ENCODE results near the gene RRP15. TPM values are rescaled to one million over a fixed set of nuclear protein-coding genes. Genes with fewer than 3 reads are reported as not detected.

Gene RRP15
- total and polyA plus RNA-seq, 5 experiments from 2014 or later: 16.0 to 20.8 (median 19.2) TPM

GRCh38 chr1:218323568-218324225, 38.6 kb downstream of the RRP15 start:
- DNase-seq: no peak
- Mint-ChIP-seq H3K27me3 (no peaks in the 10 kb centered on the region), H3K4me3 (no peak overlapping the region), H3K36me3 (peaks cover 0 to 71% (median 17%) of the 10 kb centered on the region in 3 donors), H3K4me1 (peaks cover 0 to 4% (median 1%) of the 10 kb centered on the region in 4 donors), H3K27ac (no peak overlapping the region), H3K9me3 (no peaks in the 10 kb centered on the region)
- ATAC-seq: no peak
- POLR2A ChIA-PET: no interaction called here

DNA sequence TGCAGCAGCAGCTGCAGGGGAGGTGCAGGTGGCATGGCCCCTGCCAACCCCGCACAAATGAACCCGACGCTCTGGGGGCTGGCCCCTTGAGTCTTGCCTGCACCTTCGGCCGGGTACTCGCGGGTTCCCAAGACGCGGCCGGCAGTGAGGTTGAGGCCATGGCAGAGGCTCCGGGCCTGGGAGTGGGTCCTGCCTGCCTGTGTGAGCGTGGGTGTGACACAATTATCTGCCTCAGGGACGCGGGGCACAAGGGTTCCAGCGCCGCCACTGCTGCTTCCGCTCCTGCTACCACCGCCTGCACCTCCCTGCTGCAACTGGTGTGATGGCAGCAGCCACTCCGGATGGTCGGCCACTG, 39.1 kb downstream of the RRP15 start:
- Mint-ChIP-seq H3K27me3 (no peaks in the 10 kb centered on the region), H3K27ac (peak overlapping the region in 1 of 10 donors; percentile 47), H3K36me3 (peaks cover 0 to 67% (median 14%) of the 10 kb centered on the region in 3 donors), H3K4me3 (no peak overlapping the region), H3K4me1 (peaks cover 0 to 4% (median 1%) of the 10 kb centered on the region in 4 donors), H3K9me3 (no peaks in the 10 kb centered on the region)
- ATAC-seq (no peak), DNase-seq (no peak)
- POLR2A ChIA-PET: no interaction called here

- POLR2A ChIA-PET: no interaction called here
- no peaks in the 10 kb centered on the region for H3K27me3 Mint-ChIP-seq
- peaks cover 0 to 4% (median 1%) of the 10 kb centered on the region in 4 donors for H3K4me1 Mint-ChIP-seq
- H3K9me3 Mint-ChIP-seq: no peaks in the 10 kb centered on the region
- H3K27ac Mint-ChIP-seq: no peak overlapping the region
- DNase-seq: no peak
- no peak overlapping the region for H3K4me3 Mint-ChIP-seq
- ATAC-seq: no peak
- H3K36me3 Mint-ChIP-seq: peaks cover 0 to 69% (median 12%) of the 10 kb centered on the region in 3 donors
Measured at GRCh38 chr1:218328769-218329168, 43.7 kb downstream of the RRP15 start.

- no peak overlapping the region for H3K4me3 Mint-ChIP-seq
- POLR2A ChIA-PET: no interaction called here
- DNase-seq (peak in 3 of 10 donors; percentile 26 to 35 (median 31)), ATAC-seq (peak; percentile 36 to 46)
- no peaks in the 10 kb centered on the region for H3K27me3 Mint-ChIP-seq
- peaks cover 0 to 64% (median 12%) of the 10 kb centered on the region in 3 donors for H3K36me3 Mint-ChIP-seq
- H3K9me3 Mint-ChIP-seq: no peaks in the 10 kb centered on the region
- peaks cover 0 to 4% (median 0%) of the 10 kb centered on the region in 4 donors for H3K4me1 Mint-ChIP-seq
- no peak overlapping the region for H3K27ac Mint-ChIP-seq
Measured at GRCh38 chr1:218330043-218330623, 45.0 kb downstream of the RRP15 start.

- H3K27ac Mint-ChIP-seq: no peak overlapping the region
- POLR2A ChIA-PET: no interaction called here
- ATAC-seq (no peak), DNase-seq (no peak)
- H3K27me3 Mint-ChIP-seq: no peaks in the 10 kb centered on the region
- no peak overlapping the region for H3K4me3 Mint-ChIP-seq
- no peaks in the 10 kb centered on the region for H3K4me1 Mint-ChIP-seq
- peaks cover 0 to 52% (median 13%) of the 10 kb centered on the region in 3 donors for H3K36me3 Mint-ChIP-seq
- H3K9me3 Mint-ChIP-seq: no peaks in the 10 kb centered on the region
Measured at GRCh38 chr1:218332416-218332815, 47.3 kb downstream of the RRP15 start.

- H3K4me3 Mint-ChIP-seq: no peak overlapping the region
- peaks cover 4 to 45% (median 17%) of the 10 kb centered on the region in 3 donors for H3K36me3 Mint-ChIP-seq
- H3K4me1 Mint-ChIP-seq: no peaks in the 10 kb centered on the region
- POLR2A ChIA-PET: no interaction called here
- H3K27ac Mint-ChIP-seq: no peak overlapping the region
- H3K27me3 Mint-ChIP-seq: peaks cover 0 to 7% (median 2%) of the 10 kb centered on the region in 5 donors
- no peak for DNase-seq
- no peaks in the 10 kb centered on the region for H3K9me3 Mint-ChIP-seq
- no peak for ATAC-seq
Measured at GRCh38 chr1:218336328-218336727, 51.2 kb downstream of the RRP15 start.

DNA sequence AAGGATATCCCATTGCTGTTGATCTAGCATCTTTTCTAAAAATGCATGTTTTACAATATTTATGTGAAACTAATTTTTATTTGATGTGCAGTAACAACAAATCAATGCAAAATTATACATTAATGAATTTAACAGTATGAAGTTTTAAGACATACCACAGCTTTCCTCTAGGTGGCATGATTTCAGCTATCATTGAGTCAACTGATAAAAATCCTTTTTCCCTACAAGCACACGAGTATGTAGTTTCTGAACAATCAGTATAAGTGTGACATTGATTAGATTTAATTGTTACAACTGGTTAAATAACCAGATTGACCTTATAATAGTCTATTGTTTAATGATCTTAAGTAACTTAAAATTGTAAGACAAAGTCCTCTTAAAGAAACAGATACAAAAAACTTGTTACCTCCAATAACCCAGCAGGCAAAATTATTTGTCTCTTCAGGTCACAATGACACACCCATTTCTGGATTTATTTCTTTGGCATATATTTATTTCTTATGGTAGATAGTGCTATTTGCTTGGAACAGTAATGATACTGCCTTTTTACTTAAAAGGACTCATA, 54.3 kb downstream of the RRP15 start:
- Mint-ChIP-seq H3K4me3 (no peak overlapping the region), H3K27ac (no peak overlapping the region), H3K9me3 (no peaks in the 10 kb centered on the region), H3K4me1 (no peaks in the 10 kb centered on the region), H3K27me3 (peaks cover 0 to 18% (median 8%) of the 10 kb centered on the region in 5 donors), H3K36me3 (peaks cover 8 to 42% (median 23%) of the 10 kb centered on the region in 3 donors)
- POLR2A ChIA-PET: no interaction called here
- DNase-seq (peak in 1 of 10 donors; percentile 10), ATAC-seq (no peak)

- Mint-ChIP-seq H3K4me1 (peaks cover 0 to 5% (median 2%) of the 10 kb centered on the region in 4 donors), H3K27me3 (peaks cover 0 to 22% (median 10%) of the 10 kb centered on the region in 5 donors), H3K4me3 (no peak overlapping the region), H3K36me3 (peaks cover 8 to 32% (median 23%) of the 10 kb centered on the region in 3 donors), H3K9me3 (no peaks in the 10 kb centered on the region), H3K27ac (no peak overlapping the region)
- POLR2A ChIA-PET: no interaction called here
- ATAC-seq (no peak), DNase-seq (no peak)
Measured at GRCh38 chr1:218341325-218341724, 56.2 kb downstream of the RRP15 start.

DNA sequence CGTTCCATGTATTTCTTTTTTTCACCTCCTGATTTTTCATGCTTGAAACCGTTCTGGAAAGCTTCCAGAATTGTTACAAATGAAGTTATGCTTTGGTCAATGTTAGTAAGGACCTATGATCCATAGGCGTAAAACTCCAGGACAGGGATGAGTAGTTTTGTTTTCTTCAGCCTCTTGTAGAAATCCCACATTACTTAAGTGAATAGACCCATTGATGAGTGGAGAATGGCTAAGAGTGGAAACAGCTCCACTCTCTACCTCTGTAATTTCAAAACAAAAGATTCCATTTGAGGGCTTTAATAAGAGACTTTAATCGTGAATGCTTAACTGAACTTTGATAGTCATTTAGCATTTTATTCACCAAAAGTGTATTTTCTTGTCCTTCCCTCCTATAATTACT, 57.0 kb downstream of the RRP15 start:
- DNase-seq: no peak
- Mint-ChIP-seq H3K9me3 (no peaks in the 10 kb centered on the region), H3K4me1 (peaks cover 0 to 13% (median 8%) of the 10 kb centered on the region in 4 donors), H3K4me3 (no peak overlapping the region), H3K27me3 (peaks cover 3 to 30% (median 16%) of the 10 kb centered on the region in 5 donors), H3K27ac (no peak overlapping the region), H3K36me3 (peaks cover 8 to 32% (median 23%) of the 10 kb centered on the region in 3 donors)
- POLR2A ChIA-PET: no interaction called here
- ATAC-seq: no peak

DNA sequence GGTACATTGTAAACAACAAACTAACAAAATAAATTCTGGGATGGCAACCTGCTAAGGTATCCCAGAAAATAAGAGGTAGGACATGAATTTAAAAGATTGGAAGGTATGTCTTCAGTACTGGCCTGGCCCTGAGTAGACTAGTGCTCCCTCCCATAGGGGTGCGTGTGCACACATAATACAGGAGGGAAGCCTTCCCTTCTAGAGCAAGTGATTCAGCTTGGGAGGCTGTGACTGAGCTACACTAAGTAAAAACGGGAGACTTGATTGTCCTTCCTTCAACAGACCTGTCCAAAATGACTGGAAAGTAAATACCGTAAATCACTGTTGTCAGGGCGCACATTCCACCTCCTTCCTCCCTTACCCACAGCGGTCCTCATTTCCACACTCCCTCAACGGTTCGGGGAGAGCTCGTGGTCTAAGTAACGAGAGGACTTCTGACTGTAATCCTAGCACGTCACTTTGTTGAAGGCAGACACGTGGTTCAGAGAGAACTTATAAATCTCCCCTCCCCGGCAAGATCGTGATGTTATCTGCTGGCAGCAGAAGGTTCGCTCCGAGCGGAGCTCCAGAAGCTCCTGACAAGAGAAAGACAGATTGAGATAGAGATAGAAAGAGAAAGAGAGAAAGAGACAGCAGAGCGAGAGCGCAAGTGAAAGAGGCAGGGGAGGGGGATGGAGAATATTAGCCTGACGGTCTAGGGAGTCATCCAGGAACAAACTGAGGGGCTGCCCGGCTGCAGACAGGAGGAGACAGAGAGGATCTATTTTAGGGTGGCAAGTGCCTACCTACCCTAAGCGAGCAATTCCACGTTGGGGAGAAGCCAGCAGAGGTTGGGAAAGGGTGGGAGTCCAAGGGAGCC, 60.0 kb downstream of the RRP15 start, which contains the start of gene TGFB2:
Gene TGFB2, plus strand, starts transcription at position 523 of the 859 bp plus-strand sequence. CDS start 1,366 bp downstream, outside the sequence.
- Mint-ChIP-seq H3K4me3 (no peak within 1 kb of the TSS), H3K36me3 (peaks cover 8 to 25% (median 22%) of the 10 kb centered on the region in 3 donors), H3K27ac (peak within 1 kb of the TSS in 4 of 10 donors; percentile 49 to 73 (median 66)), H3K27me3 (peaks cover 5 to 37% (median 17%) of the 10 kb centered on the region in 5 donors), H3K4me1 (peaks cover 0 to 34% (median 16%) of the 10 kb centered on the region in 4 donors), H3K9me3 (no peaks in the 10 kb centered on the region)
- peak in 3 of 10 donors; percentile 2 to 26 (median 21) for DNase-seq
- ATAC-seq: peak; percentile 29 to 36
- POLR2A ChIA-PET: no interaction called here

- POLR2A ChIA-PET: no interaction called here
- H3K4me3 Mint-ChIP-seq: no peak overlapping the region
Measured at GRCh38 chr1:218345673-218346390, 60.7 kb downstream of the RRP15 start.

More at GRCh38 chr1:218345673-218346390, 60.7 kb downstream of the RRP15 start:
- peak in 9 of 10 donors; percentile 7 to 44 (median 26) for DNase-seq
- Mint-ChIP-seq H3K9me3 (no peaks in the 10 kb centered on the region), H3K27ac (peak overlapping the region in 4 of 10 donors; percentile 49 to 73 (median 66)), H3K36me3 (peaks cover 8 to 23% (median 22%) of the 10 kb centered on the region in 3 donors), H3K4me1 (peaks cover 6 to 40% (median 18%) of the 10 kb centered on the region in 4 donors), H3K27me3 (peaks cover 4 to 35% (median 17%) of the 10 kb centered on the region in 5 donors)
- peak; percentile 73 to 80 for ATAC-seq
